SU-DHL-6 (cell line): ENCODE data around the gene SH2D4B.

Experiments used
- H2AFZ ChIP-seq: fragments of 200-600 bp; sonication (generic); 2 replicates; pipeline ENCODE4 v1.6.1; 2014; ENCODE audit warnings: low read depth, mild to moderate bottlenecking, moderate library complexity, mixed read lengths, antibody characterized with exemption, low read length; ENCODE audit not compliant: severe bottlenecking
- H3F3A ChIP-seq: fragments of 200-600 bp; shearing (Covaris generic); 2 replicates; pipeline ENCODE4 v1.6.0; 2016; ENCODE audit warnings: antibody characterized with exemption, mild to moderate bottlenecking; ENCODE audit not compliant: insufficient read depth
- H3K27ac ChIP-seq: fragments of 200-600 bp; sonication (generic); 2 replicates; pipeline ENCODE4 v1.5.1; 2016; ENCODE audit warnings: low read depth, mild to moderate bottlenecking, low read length, moderate library complexity, mixed read lengths
- H3K27me3 ChIP-seq: fragments of 200-600 bp; sonication (generic), shearing (Covaris generic); 2 replicates; pipeline ENCODE4 v1.6.0; 2014; ENCODE audit warnings: mild to moderate bottlenecking, low read length
- H3K36me3 ChIP-seq: fragments of 200-600 bp; sonication (generic); 2 replicates; pipeline ENCODE4 v1.6.1; 2014; ENCODE audit warnings: mild to moderate bottlenecking, low read length, mixed read lengths
- H3K4me2 ChIP-seq: fragments of 300-600, 200-600 bp; shearing (Covaris generic), sonication (generic); 2 replicates; pipeline ENCODE4 v1.6.0; 2014; ENCODE audit warnings: low read length, low read depth, mild to moderate bottlenecking; ENCODE audit not compliant: poor library complexity, severe bottlenecking
- H3K4me3 ChIP-seq: fragments of 200-600 bp; sonication (generic); 2 replicates; pipeline ENCODE4 v1.5.1; 2014; ENCODE audit warnings: antibody characterized with exemption, low read length, mild to moderate bottlenecking, mixed read lengths; ENCODE audit not compliant: insufficient read depth, poor library complexity, severe bottlenecking
- H3K79me2 ChIP-seq: fragments of 200-600 bp; sonication (generic); 2 replicates; pipeline ENCODE4 v1.6.1; 2014; ENCODE audit warnings: mild to moderate bottlenecking, low read length, moderate library complexity; ENCODE audit not compliant: insufficient read depth
- H3K9ac ChIP-seq: fragments of 200-600 bp; sonication (generic); 2 replicates; pipeline ENCODE4 v1.7.0; 2014; ENCODE audit warnings: mild to moderate bottlenecking, low read length
- H3K9me2 ChIP-seq: fragments of 200-600 bp; sonication (generic); replicated peaks from 2 replicates; pipeline ENCODE4 v1.6.1; 2014; ENCODE audit warnings: low read length; ENCODE audit not compliant: insufficient read depth
- H3K9me3 ChIP-seq: fragments of 200-600 bp; sonication (generic); 2 replicates; pipeline ENCODE4 v1.6.1; 2014; ENCODE audit warnings: low read length, mixed read lengths; ENCODE audit not compliant: insufficient read depth
- H4K20me1 ChIP-seq: fragments of 200-600 bp; sonication (generic); 2 replicates; pipeline ENCODE4 v1.6.1; 2014; ENCODE audit warnings: low read depth, mild to moderate bottlenecking, antibody characterized with exemption, low read length, moderate library complexity, mixed read lengths
- EZH2phosphoT487 ChIP-seq: fragments of 200-600 bp; sonication (generic), shearing (Covaris generic); conservative IDR thresholded peaks from 2 replicates; pipeline ENCODE4 v1.6.1; 2018; ENCODE audit warnings: mild to moderate bottlenecking, antibody characterized with exemption, low read length, moderate library complexity, mixed read lengths
- TF ChIP-seq, protein P1 (sequence below): fragments of 200-600 bp; sonication (generic); IDR thresholded peaks from one replicate; pipeline ENCODE4 v1.5.1; 2017; ENCODE audit warnings: antibody characterized with exemption, mild to moderate bottlenecking, low read length, moderate library complexity; ENCODE audit not compliant: insufficient read depth, poor library complexity, severe bottlenecking

The SH2D4B gene

GRCh38 chr10:80589726-80590373 is 52.1 kb downstream of the SH2D4B start:
- Histone ChIP-seq H3K9me2 (no peaks in the 10 kb centered on the region), H3K27me3 (no peaks in the 10 kb centered on the region), H2AFZ (no peak overlapping the region), H3K9me3 (no peaks in the 10 kb centered on the region), H3K79me2 (no peaks in the 10 kb centered on the region), H3K9ac (no peak overlapping the region), H4K20me1 (no peaks in the 10 kb centered on the region), H3F3A (no peaks in the 10 kb centered on the region), H3K4me3 (no peak overlapping the region), H3K4me2 (no peak overlapping the region), H3K36me3 (no peaks in the 10 kb centered on the region), H3K27ac (no peak overlapping the region)
- TF ChIP-seq, protein P1, sequence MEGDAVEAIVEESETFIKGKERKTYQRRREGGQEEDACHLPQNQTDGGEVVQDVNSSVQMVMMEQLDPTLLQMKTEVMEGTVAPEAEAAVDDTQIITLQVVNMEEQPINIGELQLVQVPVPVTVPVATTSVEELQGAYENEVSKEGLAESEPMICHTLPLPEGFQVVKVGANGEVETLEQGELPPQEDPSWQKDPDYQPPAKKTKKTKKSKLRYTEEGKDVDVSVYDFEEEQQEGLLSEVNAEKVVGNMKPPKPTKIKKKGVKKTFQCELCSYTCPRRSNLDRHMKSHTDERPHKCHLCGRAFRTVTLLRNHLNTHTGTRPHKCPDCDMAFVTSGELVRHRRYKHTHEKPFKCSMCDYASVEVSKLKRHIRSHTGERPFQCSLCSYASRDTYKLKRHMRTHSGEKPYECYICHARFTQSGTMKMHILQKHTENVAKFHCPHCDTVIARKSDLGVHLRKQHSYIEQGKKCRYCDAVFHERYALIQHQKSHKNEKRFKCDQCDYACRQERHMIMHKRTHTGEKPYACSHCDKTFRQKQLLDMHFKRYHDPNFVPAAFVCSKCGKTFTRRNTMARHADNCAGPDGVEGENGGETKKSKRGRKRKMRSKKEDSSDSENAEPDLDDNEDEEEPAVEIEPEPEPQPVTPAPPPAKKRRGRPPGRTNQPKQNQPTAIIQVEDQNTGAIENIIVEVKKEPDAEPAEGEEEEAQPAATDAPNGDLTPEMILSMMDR: no peak
- TF ChIP-seq EZH2phosphoT487: no peak

- no peak overlapping the region for H3K4me2 ChIP-seq
- TF ChIP-seq, protein P1: no peak
- TF ChIP-seq EZH2phosphoT487: no peak
- H3K27ac ChIP-seq: no peak overlapping the region
- H3K9ac ChIP-seq: no peak overlapping the region
- no peaks in the 10 kb centered on the region for H3K79me2 ChIP-seq
- H3K27me3 ChIP-seq: no peaks in the 10 kb centered on the region
- H2AFZ ChIP-seq: no peak overlapping the region
- H3K4me3 ChIP-seq: no peak overlapping the region
- H3K9me2 ChIP-seq: no peaks in the 10 kb centered on the region
- H4K20me1 ChIP-seq: no peaks in the 10 kb centered on the region
- no peaks in the 10 kb centered on the region for H3K9me3 ChIP-seq
- H3F3A ChIP-seq: no peaks in the 10 kb centered on the region
- no peaks in the 10 kb centered on the region for H3K36me3 ChIP-seq
These were observed 53.0 kb downstream of the SH2D4B start for GRCh38 chr10:80590585-80591125.

DNA sequence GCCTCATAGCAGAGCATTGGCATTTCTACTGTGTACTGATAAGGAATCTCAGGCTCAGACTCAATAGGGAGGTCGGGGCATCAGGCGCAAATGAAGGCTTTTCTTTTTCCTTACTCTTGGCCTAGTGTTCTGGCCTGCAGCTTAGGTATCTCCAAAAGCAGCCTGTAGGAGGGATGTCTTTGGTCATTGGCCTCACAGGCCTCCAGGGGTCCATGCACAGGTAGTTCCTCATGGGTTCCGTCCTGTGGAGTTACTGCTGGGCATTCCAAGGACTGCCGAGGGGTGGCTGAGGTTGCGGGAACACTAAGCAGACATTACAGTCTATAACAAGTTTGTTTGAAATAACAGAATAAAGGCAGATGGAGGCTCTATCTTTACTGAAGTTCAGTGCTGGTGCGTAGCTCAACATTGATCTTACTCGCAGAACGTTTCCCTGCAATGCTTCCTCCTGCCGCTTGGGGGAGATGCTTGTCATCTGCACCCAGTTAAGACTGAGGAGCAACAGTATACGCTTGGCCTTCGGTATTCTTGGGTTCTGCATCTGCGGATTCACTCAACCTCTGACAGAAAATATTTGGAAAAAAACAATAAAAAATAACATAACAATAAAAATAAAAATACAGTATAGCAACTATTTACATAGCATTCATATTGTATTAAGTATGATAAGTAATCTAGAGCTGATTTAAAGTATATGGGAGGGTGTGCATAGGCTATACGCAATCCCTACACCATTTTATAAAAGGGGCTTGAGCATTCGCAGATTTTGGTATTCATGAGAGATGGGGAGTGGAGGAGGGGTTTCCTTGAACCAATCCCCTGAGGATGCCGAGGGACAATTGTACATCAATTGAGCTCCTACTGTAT is 58.9 kb downstream of the SH2D4B start:
- Histone ChIP-seq H2AFZ (no peak overlapping the region), H3K79me2 (no peaks in the 10 kb centered on the region), H3K36me3 (no peaks in the 10 kb centered on the region)

More for the DNA sequence above, 58.9 kb downstream of the SH2D4B start:
- Histone ChIP-seq H3K27ac (no peak overlapping the region), H3K4me2 (no peak overlapping the region), H3K9me3 (no peaks in the 10 kb centered on the region), H3K27me3 (no peaks in the 10 kb centered on the region), H3K9ac (no peak overlapping the region), H3F3A (no peaks in the 10 kb centered on the region), H3K4me3 (no peak overlapping the region), H4K20me1 (no peaks in the 10 kb centered on the region), H3K9me2 (no peaks in the 10 kb centered on the region)
- no peak for TF ChIP-seq EZH2phosphoT487
- TF ChIP-seq, protein P1: peak; percentile 77
